HG03457 (cell line): ENCODE results near the gene GPSM1.

ENCODE experiments used
- ATAC-seq: cut with Tn5 transposase; IDR thresholded peaks from one replicate; pipeline ENCODE4 v1.9.1; 2021; ENCODE audit warnings: moderate number of reproducible peaks; ENCODE audit not compliant: unreplicated experiment

GPSM1 gene

GRCh38 chr9:136358888-136359287, 31.5 kb downstream of the GPSM1 start:
- ATAC-seq, result no peak

- ATAC-seq, result no peak
These were observed 32.7 kb downstream of the GPSM1 start for GRCh38 chr9:136359774-136360718.

- ATAC-seq, result no peak
These were observed 33.9 kb downstream of the GPSM1 start for GRCh38 chr9:136361047-136361753.

- no peak for ATAC-seq
These were observed 34.6 kb downstream of the GPSM1 start for GRCh38 chr9:136361754-136362449.

GRCh38 chr9:136362450-136362784, 35.1 kb downstream of the GPSM1 start:
- ATAC-seq, result no peak

GRCh38 chr9:136363106-136363948, 36.0 kb downstream of the GPSM1 start, which contains the start of gene DNLZ:
Gene DNLZ, minus strand, starts transcription at chr9:136363744. Its CDS starts 30 bp downstream, at chr9:136363714.
- peak; percentile 55 for ATAC-seq

- ATAC-seq, result no peak
These were observed 36.8 kb downstream of the GPSM1 start for GRCh38 chr9:136363949-136364748.

- ATAC-seq, result no peak
These were observed 37.8 kb downstream of the GPSM1 start for GRCh38 chr9:136364942-136365774.

GRCh38 chr9:136365775-136366222, 38.5 kb downstream of the GPSM1 start:
- ATAC-seq, result no peak

GRCh38 chr9:136366826-136367225, 39.5 kb downstream of the GPSM1 start:
- ATAC-seq, result no peak

GRCh38 chr9:136367296-136368145, 40.2 kb downstream of the GPSM1 start:
- no peak for ATAC-seq

- ATAC-seq, result no peak
These were observed 40.9 kb downstream of the GPSM1 start for GRCh38 chr9:136368190-136368589.

- no peak for ATAC-seq
These were observed 42.7 kb downstream of the GPSM1 start for GRCh38 chr9:136370037-136370436.

- no peak for ATAC-seq
These were observed 43.6 kb downstream of the GPSM1 start for GRCh38 chr9:136370687-136371532.

- ATAC-seq, result no peak
These were observed 44.2 kb downstream of the GPSM1 start for GRCh38 chr9:136371533-136371880.

- ATAC-seq, result no peak
These were observed 44.7 kb downstream of the GPSM1 start for GRCh38 chr9:136372006-136372405.
